ENCODE results near the gene FILIP1. TPM values are rescaled to one million over a fixed set of nuclear protein-coding genes. Genes with fewer than 3 reads are reported as not detected.
"Not testable (repeated sequence)": the region's sequence is repeated elsewhere in the genome, so short reads cannot be mapped to it uniquely, and the experiment has no call there.

FILIP1 gene
- total RNA-seq, 2 experiments from 2014 or later: not detected

DNA sequence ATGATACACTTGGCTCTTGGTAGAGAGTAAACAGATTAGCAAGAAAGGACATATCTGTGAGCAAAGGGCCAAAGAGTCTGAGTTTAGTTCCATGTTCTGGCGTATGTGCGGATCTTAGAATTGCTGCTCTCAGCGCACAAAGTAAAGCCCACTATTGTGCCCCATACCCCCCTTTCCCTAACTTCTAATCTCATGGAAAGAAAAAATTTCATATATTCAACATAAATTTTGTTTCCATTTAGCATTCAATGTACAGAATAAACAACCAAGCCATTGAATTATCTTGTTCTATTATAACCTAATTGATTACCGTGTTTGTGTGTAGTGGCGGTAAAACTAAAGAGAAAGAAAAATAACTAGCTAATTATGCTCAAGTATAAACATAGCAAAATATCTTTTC lies 30.5 kb downstream of the FILIP1 start:
- CTCF ChIA-PET: no interaction called here
- ATAC-seq (no peak), DNase-seq (no peak)
- H3K4me3 Mint-ChIP-seq: no peak overlapping the region
- no peak overlapping the region for H3K27ac Mint-ChIP-seq
- no peaks in the 10 kb centered on the region for H3K4me1 Mint-ChIP-seq
- H3K36me3 Mint-ChIP-seq: no peaks in the 10 kb centered on the region
- H3K27me3 Mint-ChIP-seq: peaks cover 6% of the 10 kb centered on the region
- no peaks in the 10 kb centered on the region for H3K9me3 Mint-ChIP-seq (ENCODE audit: low read depth)

DNA sequence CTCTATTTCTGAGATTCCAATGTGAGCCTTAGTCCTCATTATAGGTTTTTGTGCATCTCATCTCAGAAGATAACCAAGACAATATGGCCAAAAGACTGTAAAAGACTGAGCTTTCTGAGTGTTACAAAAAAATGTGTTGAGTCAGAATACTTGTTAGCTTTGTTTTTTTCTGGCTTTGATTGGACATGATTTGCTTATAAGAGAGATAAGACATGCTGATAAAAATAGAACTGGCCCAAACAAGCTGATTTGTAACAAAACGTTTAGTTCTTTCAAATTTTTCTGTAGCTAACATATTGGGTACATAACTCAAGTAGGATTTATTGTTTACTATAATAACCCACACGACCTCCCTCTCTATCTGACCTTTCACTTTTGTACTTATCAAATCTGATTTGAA lies 32.9 kb downstream of the FILIP1 start:
- H3K27ac Mint-ChIP-seq: no peak overlapping the region
- peaks cover 11% of the 10 kb centered on the region for H3K27me3 Mint-ChIP-seq
- H3K4me3 Mint-ChIP-seq: no peak overlapping the region
- ATAC-seq: no peak
- no peaks in the 10 kb centered on the region for H3K9me3 Mint-ChIP-seq (ENCODE audit: low read depth)
- no peak for DNase-seq
- CTCF ChIA-PET: interaction anchor here (1.6 kb wide), 1 partner anchor 16 kb away, joined by 3 read pairs; no protein-coding TSS in a partner anchor
- no peaks in the 10 kb centered on the region for H3K4me1 Mint-ChIP-seq
- no peaks in the 10 kb centered on the region for H3K36me3 Mint-ChIP-seq

DNA sequence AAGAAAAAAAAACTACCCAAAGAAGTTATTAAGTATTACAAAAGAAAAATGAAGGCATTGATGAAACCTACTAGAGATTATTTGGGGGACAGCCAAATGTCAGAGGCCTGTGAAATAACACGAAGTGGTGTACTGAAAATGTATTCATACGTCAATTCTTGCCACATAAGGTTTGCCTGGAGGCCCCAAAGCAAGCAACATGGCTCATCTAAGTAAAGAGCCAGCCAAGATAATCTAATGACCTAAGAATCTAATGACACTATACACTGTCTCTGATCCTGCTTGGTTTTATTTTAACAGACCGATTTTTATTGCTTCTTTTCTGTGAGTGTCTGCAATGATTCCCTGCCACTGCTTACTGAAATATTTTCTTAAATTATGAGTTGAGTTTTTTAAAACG lies 34.7 kb downstream of the FILIP1 start:
- H3K4me1 Mint-ChIP-seq: no peaks in the 10 kb centered on the region
- CTCF ChIA-PET: no interaction called here
- H3K27me3 Mint-ChIP-seq: peaks cover 16% of the 10 kb centered on the region
- H3K36me3 Mint-ChIP-seq: no peaks in the 10 kb centered on the region
- no peaks in the 10 kb centered on the region for H3K9me3 Mint-ChIP-seq (ENCODE audit: low read depth)
- ATAC-seq: no peak
- H3K4me3 Mint-ChIP-seq: no peak overlapping the region
- no peak for DNase-seq
- no peak overlapping the region for H3K27ac Mint-ChIP-seq

DNA sequence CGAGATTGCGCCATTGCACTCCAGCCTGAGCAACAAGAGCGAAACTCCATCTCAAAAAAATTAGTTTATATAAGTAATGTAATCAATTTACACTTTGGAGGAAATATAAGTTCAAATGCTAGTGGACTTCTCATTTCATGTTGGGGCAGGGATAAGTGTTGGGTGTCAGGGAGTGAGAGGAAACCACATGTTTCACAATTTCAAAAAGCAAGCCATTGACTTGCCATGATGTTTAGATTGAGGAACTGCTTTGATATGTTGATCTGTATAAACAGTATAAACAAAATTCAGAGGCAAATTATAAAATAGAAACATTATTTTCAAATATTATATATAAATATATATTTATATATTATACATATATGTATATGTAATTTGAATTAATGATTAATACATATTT lies 42.7 kb downstream of the FILIP1 start:
- Mint-ChIP-seq H3K27ac (no peak overlapping the region), H3K9me3 (ENCODE audit: low read depth) (no peaks in the 10 kb centered on the region), H3K27me3 (peaks cover 26% of the 10 kb centered on the region), H3K4me1 (peaks cover 4% of the 10 kb centered on the region), H3K4me3 (no peak overlapping the region), H3K36me3 (no peaks in the 10 kb centered on the region)
- CTCF ChIA-PET: no interaction called here
- DNase-seq (no peak), ATAC-seq (no peak)

DNA sequence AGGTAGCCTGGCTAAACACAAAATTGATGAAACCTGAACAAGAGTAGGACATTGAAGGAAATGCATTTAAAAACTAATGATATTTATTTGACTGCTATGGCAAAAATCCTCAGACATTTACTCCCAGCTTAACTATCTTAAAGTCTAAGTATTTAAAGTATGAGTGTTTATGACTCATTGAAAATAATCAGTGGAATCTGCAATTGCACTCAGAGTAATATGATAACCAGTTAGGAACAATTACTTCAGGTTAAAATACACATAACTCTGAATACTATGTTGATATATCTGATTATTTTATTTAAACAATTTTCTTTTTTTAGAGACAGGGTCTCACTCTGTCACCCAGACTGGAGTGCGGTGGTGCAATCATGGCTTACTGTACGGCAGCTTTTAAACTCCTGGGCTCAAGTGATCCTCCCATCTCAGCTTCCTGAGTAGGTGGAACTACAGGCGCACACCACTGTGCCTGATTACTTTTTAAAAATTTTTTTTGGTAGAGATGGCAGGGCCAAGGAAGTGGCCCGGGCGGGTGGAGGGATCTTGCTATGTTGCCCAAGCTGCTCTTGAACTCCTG lies 43.9 kb downstream of the FILIP1 start:
- no peak for DNase-seq
- CTCF ChIA-PET: no interaction called here

DNA sequence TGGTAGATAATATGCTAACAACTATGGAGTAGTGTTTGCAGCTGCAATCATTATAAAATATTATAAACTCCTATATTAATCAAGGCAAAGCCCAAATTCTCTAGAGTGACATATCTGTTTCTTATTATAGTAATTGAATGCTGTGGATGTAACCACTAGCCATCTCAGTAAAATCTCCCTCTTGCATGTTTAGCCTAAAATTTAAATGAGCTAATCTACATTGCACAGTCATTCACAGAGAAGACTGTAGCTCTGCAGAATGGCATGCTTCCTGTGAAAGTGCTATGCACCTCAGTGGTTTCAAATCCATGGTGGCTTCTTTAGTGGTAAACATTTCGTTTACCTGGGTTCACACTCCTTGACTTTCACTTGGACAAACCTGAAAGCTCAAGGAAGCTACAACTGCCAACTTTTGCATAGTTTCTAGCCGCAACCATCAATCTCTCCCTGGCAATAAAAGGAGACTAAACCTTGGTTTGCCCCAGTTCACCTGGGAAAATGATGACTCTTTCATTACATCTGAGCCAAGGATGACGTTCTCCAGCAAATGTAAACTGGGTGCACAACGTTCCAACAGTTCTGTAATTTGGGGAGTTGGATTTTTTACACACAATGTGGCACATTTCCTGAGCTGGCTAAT lies 47.2 kb downstream of the FILIP1 start:
- CTCF ChIA-PET: interaction anchor here (1.7 kb wide), 1 partner anchor 11 kb away, joined by 4 read pairs; no protein-coding TSS in a partner anchor
- no peak overlapping the region for H3K27ac Mint-ChIP-seq

More for the DNA sequence above, 43.9 kb downstream of the FILIP1 start:
- no peak for ATAC-seq
- H3K36me3 Mint-ChIP-seq: no peaks in the 10 kb centered on the region
- no peak overlapping the region for H3K4me3 Mint-ChIP-seq
- H3K9me3 Mint-ChIP-seq (ENCODE audit: low read depth): no peaks in the 10 kb centered on the region
- peaks cover 4% of the 10 kb centered on the region for H3K4me1 Mint-ChIP-seq
- no peak overlapping the region for H3K27ac Mint-ChIP-seq
- peaks cover 28% of the 10 kb centered on the region for H3K27me3 Mint-ChIP-seq

DNA sequence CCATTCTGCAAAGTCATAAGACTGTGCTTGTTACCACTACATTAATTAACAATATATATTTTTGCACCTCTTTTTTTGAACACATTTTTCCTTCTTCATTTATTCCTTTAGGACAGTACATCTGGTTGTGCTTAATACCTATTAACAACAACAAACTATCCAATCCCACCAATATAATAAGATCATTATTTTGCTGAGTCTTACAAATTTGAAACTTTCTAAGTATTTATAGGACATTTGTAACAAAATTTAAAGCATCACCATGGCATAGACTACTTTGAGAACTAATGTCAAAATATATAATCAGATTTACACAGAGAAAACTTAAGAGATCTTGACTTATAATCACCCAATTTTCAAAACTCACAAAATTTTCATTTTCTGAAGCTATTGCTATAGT lies 47.9 kb downstream of the FILIP1 start:
- Mint-ChIP-seq H3K36me3 (no peaks in the 10 kb centered on the region), H3K4me1 (peaks cover 4% of the 10 kb centered on the region), H3K27ac (no peak overlapping the region), H3K4me3 (no peak overlapping the region), H3K9me3 (ENCODE audit: low read depth) (no peaks in the 10 kb centered on the region), H3K27me3 (peaks cover 21% of the 10 kb centered on the region)
- CTCF ChIA-PET: interaction anchor here (1.2 to 1.7 kb wide), 2 partner anchors 12 to 15 kb away, joined by 3 to 4 read pairs; no protein-coding TSS in a partner anchor
- no peak for DNase-seq
- ATAC-seq: no peak

More for the DNA sequence above, 47.2 kb downstream of the FILIP1 start:
- ATAC-seq: no peak
- DNase-seq: no peak
- H3K4me1 Mint-ChIP-seq: peaks cover 4% of the 10 kb centered on the region
- H3K27me3 Mint-ChIP-seq: peaks cover 21% of the 10 kb centered on the region
- no peaks in the 10 kb centered on the region for H3K9me3 Mint-ChIP-seq (ENCODE audit: low read depth)
- H3K36me3 Mint-ChIP-seq: no peaks in the 10 kb centered on the region
- H3K4me3 Mint-ChIP-seq: no peak overlapping the region

DNA sequence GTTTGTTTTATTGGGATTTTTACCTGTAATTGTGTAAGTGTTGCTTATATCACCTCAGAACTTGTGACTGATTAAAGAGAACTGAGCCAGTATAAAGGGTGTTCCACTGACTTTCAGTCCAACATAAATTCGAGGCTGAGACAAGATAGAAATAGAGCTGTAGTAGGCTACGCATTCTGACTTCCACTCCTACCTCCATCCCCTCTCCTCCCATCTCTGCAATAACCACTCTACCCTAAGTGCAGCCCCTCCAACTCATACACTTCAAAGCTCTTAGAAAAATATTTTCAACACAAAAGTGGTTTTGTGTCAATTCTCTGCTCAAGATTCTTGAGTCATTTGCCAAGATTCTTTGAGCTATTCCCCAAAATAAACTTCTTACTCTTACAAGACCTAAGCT lies 48.7 kb downstream of the FILIP1 start:
- Mint-ChIP-seq H3K4me3 (no peak overlapping the region), H3K27ac (no peak overlapping the region), H3K36me3 (no peaks in the 10 kb centered on the region), H3K9me3 (ENCODE audit: low read depth) (no peaks in the 10 kb centered on the region), H3K4me1 (peaks cover 4% of the 10 kb centered on the region), H3K27me3 (peaks cover 21% of the 10 kb centered on the region)
- ATAC-seq: no peak
- DNase-seq: no peak
- CTCF ChIA-PET: interaction anchor here (1.2 to 1.7 kb wide), 2 partner anchors 12 to 16 kb away, joined by 3 to 4 read pairs; no protein-coding TSS in a partner anchor

DNA sequence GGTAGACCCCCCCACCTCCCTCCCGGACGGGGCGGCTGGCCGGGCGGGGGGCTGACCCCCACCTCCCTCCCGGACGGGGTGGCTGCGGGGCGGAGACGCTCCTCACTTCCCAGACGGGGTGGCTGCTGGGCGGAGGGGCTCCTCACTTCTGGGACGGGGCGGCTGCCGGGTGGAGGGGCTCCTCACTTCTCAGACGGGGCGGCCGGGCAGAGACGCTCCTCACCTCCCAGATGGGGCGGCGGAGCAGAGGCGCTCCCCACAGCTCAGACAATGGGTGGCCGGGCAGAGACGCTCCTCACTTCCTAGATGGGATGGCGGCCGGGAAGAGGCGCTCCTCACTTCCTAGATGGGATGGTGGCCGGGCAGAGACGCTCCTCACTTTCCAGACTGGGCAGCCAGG lies 51.7 kb downstream of the FILIP1 start:
- H3K9me3 Mint-ChIP-seq (ENCODE audit: low read depth); H3K36me3 Mint-ChIP-seq; CTCF ChIA-PET; ATAC-seq; H3K27ac Mint-ChIP-seq; H3K4me1 Mint-ChIP-seq; H3K4me3 Mint-ChIP-seq; DNase-seq: not testable (repeated sequence)
- H3K27me3 Mint-ChIP-seq: peaks cover 14% of the 10 kb centered on the region

DNA sequence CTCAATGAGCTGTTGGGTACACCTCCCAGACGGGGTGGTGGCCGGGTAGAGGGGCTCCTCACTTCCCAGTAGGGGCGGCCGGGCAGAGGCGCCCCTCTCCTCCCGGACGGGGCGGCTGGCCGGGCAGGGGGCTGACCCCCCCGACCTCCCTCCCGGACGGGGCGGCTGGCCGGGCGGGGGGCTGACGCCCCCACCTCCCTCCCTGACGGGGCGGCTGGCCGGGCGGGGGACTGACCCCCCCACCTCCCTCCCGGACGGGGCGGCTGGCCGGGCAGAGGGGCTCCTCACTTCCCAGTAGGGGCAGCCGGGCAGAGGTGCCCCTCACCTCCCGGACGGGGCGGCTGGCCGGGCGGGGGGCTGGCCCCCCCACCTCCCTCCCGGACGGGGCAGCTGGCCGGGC lies 52.1 kb downstream of the FILIP1 start:
- H3K27ac Mint-ChIP-seq; H3K36me3 Mint-ChIP-seq; CTCF ChIA-PET; ATAC-seq; H3K4me1 Mint-ChIP-seq; H3K4me3 Mint-ChIP-seq; DNase-seq; H3K9me3 Mint-ChIP-seq (ENCODE audit: low read depth): not testable (repeated sequence)
- H3K27me3 Mint-ChIP-seq: peaks cover 14% of the 10 kb centered on the region

DNA sequence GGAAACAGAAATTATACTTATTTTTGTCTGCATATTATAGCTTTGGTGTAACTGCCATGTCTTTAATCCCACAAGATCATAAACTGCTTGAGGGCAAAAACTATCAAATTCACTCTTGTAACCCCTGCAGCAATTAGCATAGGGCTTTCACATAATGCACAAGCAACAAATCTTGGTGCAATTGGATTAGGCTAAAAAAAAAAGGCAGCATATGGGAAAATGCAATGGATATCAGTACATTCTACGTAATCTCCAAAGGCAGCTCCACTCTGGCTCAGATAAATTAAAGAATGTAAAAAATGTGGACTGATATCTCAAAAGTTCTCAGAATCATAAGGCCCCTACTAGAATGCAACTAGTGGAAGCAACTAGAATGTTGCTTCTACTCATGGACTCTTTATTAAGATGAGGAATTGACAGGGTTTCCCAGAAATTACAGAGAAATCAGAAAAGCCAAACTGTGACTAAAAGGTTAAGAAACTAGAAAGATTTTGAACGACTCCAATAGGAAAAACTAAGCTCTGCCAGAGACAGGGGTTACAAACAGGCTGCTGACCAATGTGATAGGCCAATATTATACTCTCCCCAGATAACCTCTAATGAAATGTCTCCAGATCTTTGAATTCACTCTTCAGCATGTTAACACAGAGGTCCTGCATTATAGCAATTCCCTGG lies 55.0 kb downstream of the FILIP1 start:
- ATAC-seq: no peak
- H3K36me3 Mint-ChIP-seq: no peaks in the 10 kb centered on the region
- H3K27me3 Mint-ChIP-seq: peaks cover 24% of the 10 kb centered on the region
- CTCF ChIA-PET: no interaction called here
- DNase-seq: no peak
- H3K9me3 Mint-ChIP-seq (ENCODE audit: low read depth): no peaks in the 10 kb centered on the region
- no peaks in the 10 kb centered on the region for H3K4me1 Mint-ChIP-seq
- no peak overlapping the region for H3K27ac Mint-ChIP-seq
- H3K4me3 Mint-ChIP-seq: no peak overlapping the region

DNA sequence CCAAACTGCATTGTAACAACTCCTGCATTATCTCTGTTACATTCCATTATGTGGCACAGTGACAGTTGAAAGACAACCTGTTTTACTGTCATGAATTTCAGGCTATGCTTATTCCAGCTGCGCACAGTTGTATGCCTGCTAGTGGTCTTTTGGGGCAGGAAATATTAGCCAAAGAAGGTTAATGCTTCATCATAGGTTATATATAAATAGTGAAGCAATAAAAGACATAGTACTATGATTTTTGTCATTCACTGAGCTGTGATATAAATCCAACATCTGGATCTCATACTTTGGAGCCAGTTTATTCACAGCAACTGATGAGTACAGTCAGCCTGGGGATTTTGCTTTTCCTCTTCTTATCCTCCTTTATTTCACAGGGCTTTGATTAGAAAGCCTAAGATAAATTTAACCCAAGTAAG lies 55.6 kb downstream of the FILIP1 start:
- Mint-ChIP-seq H3K27me3 (peaks cover 24% of the 10 kb centered on the region), H3K27ac (no peak overlapping the region), H3K4me3 (no peak overlapping the region), H3K36me3 (no peaks in the 10 kb centered on the region), H3K4me1 (no peaks in the 10 kb centered on the region), H3K9me3 (ENCODE audit: low read depth) (no peaks in the 10 kb centered on the region)
- DNase-seq (no peak), ATAC-seq (no peak)
- CTCF ChIA-PET: no interaction called here

DNA sequence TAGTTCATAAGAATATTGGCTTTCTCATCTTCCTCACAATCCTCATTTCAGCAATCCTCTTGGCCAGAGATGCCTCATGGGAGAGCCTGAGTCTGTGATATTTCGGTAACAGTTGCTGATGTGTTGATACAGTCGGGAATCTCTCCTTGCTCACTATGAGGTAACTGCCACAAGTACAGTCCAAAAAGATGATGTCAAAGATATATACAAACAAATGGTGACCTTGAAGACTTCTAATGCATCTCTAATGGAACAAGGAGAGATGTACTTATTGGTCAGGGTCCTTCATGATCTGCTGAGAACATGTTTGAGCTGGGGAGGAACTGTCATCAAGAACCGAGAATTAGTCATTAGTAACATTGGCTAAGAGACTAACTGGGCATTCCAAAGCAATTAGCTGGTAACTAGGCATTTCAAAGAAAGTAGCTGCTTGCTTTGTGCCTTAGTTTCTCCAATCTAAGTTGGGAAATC lies 56.1 kb downstream of the FILIP1 start:
- Mint-ChIP-seq H3K36me3 (no peaks in the 10 kb centered on the region), H3K27ac (no peak overlapping the region), H3K27me3 (peaks cover 24% of the 10 kb centered on the region), H3K9me3 (ENCODE audit: low read depth) (no peaks in the 10 kb centered on the region), H3K4me1 (no peaks in the 10 kb centered on the region), H3K4me3 (no peak overlapping the region)
- DNase-seq (no peak), ATAC-seq (no peak)
- CTCF ChIA-PET: no interaction called here

DNA sequence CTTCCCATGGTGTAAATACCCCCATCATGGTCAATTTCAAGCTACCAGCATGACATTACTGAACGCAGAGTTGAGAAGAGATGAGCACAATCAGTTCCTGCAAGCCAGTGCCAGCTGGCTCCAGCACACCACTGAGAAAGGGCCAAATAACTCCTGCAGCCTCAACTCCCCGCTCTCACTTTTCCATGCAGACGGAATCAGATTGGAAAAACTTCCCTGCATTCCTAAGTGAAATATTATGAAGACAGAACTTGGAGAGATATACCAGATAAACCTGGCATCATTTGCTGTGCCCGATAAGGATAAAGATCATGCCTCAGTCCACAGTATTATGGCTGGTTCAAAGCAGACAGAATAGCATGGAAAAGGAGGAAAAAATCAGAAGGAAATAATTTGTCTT lies 56.7 kb downstream of the FILIP1 start:
- H3K4me3 Mint-ChIP-seq: no peak overlapping the region
- no peaks in the 10 kb centered on the region for H3K4me1 Mint-ChIP-seq
- H3K36me3 Mint-ChIP-seq: no peaks in the 10 kb centered on the region
- no peak for ATAC-seq
- H3K27me3 Mint-ChIP-seq: peaks cover 24% of the 10 kb centered on the region
- no peak overlapping the region for H3K27ac Mint-ChIP-seq
- CTCF ChIA-PET: no interaction called here
- no peak for DNase-seq
- no peaks in the 10 kb centered on the region for H3K9me3 Mint-ChIP-seq (ENCODE audit: low read depth)
